Stomach (tissue), 4 donors: ENCODE data around the gene TTLL12.

Experiments used
- POLR2A ChIP-seq, 4 donors: fragments of 450-650 bp; IDR thresholded peaks; one replicate each; pipeline ENCODE4 v1.6.1; 2016; ENCODE audit warnings: antibody characterized with exemption in 4 of 4, control low read depth in 2 of 4, mild to moderate bottlenecking in 1 of 4, moderate library complexity in 1 of 4
- POLR2AphosphoS5 ChIP-seq, 3 donors: sonication (generic); formaldehyde crosslinking; IDR thresholded peaks; one replicate each; pipeline ENCODE4 v1.6.1; 2016; ENCODE audit warnings: antibody characterized with exemption in 3 of 3
- TF ChIP-seq, protein P1 (sequence below), 7 experiments: fragments of 450-650 bp in 4 of 7; fragments of 200-600 bp in 3 of 7; sonication (generic) in 3 of 7; IDR thresholded peaks; one replicate each; pipeline ENCODE4 v1.5.1; 2016 to 2019; ENCODE audit warnings: antibody characterized with exemption in 7 of 7, control low read depth in 2 of 7, mild to moderate bottlenecking in 1 of 7

- TF ChIP-seq, protein P1, sequence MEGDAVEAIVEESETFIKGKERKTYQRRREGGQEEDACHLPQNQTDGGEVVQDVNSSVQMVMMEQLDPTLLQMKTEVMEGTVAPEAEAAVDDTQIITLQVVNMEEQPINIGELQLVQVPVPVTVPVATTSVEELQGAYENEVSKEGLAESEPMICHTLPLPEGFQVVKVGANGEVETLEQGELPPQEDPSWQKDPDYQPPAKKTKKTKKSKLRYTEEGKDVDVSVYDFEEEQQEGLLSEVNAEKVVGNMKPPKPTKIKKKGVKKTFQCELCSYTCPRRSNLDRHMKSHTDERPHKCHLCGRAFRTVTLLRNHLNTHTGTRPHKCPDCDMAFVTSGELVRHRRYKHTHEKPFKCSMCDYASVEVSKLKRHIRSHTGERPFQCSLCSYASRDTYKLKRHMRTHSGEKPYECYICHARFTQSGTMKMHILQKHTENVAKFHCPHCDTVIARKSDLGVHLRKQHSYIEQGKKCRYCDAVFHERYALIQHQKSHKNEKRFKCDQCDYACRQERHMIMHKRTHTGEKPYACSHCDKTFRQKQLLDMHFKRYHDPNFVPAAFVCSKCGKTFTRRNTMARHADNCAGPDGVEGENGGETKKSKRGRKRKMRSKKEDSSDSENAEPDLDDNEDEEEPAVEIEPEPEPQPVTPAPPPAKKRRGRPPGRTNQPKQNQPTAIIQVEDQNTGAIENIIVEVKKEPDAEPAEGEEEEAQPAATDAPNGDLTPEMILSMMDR (IDR thresholded peaks at IDR 0.05), result no peak
- TF ChIP-seq POLR2A (IDR thresholded peaks at IDR 0.05) (no peak), POLR2AphosphoS5 (IDR thresholded peaks at IDR 0.05) (peak in 1 of 3 donors; percentile 46)
Observed at GRCh38 chr22:43118024-43118849, 68.7 kb downstream of the TTLL12 start.
